ENCODE measurements around the gene SORCS2.

SORCS2 gene

DNA sequence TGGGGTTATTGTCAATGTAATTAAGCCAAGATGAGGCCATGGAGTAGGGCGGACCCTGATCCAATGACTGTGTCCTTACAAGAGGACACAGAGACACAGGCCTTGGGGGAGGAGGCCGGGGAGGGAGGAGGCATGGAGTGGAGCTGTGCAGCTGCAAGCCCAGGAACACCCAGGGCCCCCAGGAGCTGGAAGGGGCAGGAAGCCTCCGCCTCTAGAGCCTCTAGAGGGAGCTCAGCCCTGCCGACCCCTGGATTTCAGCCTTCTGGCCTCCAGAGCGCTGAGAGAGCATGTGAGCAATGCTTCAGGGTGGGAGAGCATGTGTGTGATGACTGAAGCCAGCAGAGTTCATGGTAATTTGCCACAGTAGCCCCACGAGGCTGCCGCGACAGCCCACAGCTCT lies 512.7 kb downstream of the SORCS2 start:
- no peak for DNase-seq

GRCh38 chr4:7705593-7705992 lies 513.3 kb downstream of the SORCS2 start:
- DNase-seq: no peak

DNA sequence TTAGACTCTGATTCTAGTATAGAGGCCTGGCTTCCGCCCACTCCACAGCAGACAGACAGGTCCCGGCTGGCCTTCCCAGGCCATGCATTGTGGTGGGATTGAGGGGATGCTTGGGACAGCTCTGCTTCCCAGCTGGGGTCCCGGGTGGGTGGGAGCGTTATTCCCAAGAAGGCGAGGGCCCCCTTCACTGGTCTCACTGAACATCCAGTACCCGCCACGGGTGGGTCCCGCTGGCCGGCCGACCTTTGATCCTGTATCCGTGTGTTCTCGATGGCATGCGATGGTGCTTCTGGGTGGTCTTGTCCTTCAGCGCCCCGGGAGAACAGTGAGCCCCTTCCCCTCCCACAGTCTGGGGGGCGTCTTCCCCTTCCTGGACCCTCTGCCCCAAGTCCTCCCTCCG lies 515.9 kb downstream of the SORCS2 start:
- no peak for DNase-seq

DNA sequence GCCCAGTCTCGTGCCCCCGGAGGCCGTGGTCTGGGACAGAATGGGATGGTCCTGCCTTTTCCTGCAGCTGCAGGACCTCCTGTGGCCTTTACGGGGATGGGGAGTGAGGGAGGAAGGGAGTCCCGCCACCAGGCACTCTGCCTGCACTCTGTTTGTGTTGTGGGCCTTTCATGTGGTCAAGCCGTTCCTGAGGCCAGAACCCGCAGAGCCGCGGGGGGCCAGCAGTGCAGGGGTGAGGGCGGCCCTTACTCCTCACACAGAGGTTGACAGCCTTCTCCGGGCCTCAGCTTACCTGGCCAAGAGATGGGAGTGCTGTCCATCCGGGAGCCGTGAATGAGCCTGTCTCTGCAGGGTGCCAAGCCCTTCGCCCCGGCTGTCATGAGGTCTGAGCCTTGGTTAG lies 516.6 kb downstream of the SORCS2 start:
- no peak for DNase-seq

GRCh38 chr4:7709431-7709830 lies 517.1 kb downstream of the SORCS2 start:
- DNase-seq: no peak

DNA sequence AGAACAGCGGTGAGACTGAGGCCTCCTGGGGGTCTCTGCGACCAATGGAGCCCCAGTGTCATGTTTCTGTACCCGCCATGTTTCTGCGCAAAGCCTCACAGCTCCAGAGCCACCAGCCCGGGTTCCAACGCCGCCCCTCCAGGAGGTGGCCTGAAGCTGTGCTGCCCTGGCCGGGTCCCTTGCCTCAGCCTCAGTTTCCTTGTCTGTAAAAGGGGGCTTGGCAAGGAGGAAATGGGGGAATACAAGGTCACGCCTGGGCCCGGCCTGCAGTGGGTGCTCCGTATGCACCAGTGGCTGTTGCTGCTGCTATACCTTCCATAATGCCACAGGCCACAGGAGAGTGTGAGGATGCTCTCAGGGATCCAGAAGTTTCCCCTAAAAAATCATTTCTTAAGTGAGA lies 517.8 kb downstream of the SORCS2 start:
- DNase-seq: no peak

GRCh38 chr4:7710576-7711306 lies 518.4 kb downstream of the SORCS2 start:
- DNase-seq: no peak

GRCh38 chr4:7711307-7711963 lies 519.1 kb downstream of the SORCS2 start:
- DNase-seq: no peak

GRCh38 chr4:7712021-7712671 lies 519.8 kb downstream of the SORCS2 start:
- DNase-seq: no peak

DNA sequence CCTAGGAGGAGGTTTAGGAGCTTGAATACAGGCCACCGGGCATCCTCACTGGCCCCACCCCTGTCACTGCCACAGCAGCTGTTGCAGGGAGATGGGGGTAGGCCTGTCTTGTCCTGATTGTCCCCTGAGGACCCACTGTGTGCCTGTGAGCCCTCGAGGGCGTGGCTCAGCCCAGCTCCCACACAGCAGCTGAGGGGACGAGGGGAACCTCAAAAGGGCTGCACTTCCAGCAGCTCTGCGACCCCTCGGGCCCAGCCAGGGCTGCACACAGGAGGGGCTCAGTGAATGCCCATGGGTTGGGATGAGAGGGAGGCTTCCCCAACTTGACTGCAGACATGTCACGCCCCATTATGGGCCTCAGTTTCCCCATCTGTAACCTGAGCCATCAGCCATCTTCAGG lies 521.4 kb downstream of the SORCS2 start:
- no peak for DNase-seq

DNA sequence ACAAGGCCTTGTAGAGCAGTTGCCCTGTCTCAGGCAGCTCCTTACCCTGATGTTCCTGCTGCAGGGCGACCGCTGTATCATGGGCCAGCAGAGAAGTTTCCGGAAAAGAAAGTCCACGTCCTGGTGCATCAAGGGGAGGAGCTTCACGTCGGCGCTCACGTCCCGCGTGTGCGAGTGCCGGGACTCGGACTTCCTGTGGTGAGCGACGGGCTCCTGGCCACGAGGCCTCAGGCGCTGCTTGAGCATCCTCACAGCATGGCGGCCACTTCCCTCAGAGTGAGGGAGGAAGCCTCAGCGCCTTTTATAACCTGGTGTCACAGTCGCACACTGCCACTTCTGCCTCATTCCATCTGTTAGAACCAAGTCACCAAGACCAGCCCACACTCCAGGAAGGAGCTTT lies 521.8 kb downstream of the SORCS2 start:
- no peak for DNase-seq

DNA sequence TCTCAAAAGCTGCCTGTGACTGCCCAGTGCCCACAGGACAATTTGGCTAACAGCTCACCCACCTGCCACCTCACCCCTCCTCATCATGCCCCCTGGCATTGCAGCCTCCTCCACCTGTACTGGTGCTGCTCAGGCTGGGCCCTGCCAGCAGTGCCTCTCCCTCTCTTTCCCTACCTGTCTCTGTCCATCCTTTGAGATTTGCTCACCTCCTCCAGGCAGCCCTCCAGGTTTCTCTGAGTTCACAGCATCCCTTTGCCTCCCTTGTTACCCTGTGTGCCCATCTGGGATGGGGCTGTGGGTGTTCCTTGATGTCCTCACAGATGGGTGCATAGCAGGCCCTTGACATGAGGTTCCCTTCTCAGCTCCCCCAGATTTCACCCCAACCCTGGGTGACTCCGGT lies 522.4 kb downstream of the SORCS2 start:
- no peak for DNase-seq

DNA sequence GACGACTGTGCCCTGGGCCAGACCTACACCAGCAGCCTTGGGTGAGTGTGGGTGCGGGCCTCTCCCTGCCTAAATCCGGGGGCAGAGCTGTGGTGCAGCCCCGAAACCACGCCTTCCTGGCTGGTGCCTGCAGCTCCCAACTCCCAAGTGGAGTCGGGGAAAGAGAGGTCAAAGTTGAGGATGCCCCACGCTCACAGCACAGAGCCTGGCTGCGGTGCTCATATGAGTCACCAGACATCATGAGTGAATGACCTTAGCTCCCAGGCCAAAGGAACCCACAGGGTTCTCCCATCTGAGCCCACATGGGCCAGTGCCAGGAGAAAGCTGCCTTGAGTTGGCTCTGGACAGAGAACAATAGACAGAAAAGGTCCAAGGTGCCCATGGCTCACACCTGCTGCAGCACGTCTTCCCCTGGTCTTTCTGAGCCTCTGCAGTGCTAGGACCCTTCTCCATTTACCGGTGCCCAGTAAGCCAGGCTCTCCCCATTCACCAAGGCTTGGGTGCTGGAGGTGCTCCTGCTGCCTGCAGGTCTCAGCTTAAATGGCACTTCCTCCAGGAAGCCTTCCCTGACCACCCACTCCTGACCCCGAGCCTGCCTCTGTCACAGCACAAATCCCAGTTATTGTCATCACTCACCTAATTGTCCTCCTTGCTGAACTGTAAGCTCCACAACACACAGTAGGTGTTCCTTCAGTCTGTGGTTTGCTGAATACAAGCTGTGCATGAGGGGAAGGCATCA lies 523.1 kb downstream of the SORCS2 start:
- DNase-seq: no peak

DNA sequence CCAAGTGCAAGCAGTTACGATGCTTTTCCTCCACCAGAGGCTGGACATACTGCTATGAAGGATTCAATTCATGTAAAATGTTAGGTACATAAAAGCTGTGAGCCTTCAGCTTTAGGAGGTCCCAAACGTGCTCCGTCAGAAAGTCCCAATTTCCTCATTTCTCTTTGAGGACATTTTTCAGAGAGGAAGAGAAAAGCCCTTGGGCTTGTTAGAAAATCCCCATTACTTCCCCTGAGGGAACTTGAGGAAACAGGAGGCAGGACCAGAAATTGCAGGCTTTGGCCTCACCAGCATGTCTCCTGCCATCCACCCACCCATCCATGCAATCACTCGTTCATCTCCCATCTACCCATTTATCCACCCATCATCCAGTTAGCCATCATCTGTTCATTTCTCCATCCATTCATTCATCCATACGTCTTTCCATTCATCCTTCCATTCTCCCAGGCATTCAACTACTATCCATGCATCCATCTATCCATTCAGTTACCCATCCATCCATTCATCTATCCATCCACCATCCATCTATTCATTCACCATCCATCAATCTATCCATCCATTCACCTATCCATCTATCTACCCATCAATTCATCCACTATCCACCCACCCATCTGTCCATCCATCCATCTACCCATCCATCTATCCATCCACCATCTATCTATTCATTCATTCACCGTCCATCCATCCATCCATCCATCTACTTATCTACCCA lies 523.8 kb downstream of the SORCS2 start:
- DNase-seq: no peak

DNA sequence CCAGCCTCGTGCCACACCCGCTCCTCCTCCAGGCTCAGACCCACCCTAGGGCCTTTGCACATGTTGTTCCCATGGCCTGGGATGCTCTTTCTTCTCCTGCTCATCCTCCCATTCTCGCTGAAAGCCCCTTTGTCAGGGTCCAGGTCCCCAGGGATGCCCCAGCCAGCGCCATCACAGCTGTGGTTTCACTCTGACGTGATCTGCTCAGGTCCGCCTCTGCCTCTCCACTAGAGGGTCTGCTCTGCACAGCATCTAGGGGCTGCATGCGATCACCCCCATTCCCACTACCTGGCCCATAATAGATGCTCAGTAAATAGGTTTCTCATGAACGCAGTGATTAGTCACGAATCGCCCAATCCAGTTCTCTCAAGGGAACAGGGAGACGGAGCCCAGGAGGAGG lies 524.8 kb downstream of the SORCS2 start:
- no peak for DNase-seq

DNA sequence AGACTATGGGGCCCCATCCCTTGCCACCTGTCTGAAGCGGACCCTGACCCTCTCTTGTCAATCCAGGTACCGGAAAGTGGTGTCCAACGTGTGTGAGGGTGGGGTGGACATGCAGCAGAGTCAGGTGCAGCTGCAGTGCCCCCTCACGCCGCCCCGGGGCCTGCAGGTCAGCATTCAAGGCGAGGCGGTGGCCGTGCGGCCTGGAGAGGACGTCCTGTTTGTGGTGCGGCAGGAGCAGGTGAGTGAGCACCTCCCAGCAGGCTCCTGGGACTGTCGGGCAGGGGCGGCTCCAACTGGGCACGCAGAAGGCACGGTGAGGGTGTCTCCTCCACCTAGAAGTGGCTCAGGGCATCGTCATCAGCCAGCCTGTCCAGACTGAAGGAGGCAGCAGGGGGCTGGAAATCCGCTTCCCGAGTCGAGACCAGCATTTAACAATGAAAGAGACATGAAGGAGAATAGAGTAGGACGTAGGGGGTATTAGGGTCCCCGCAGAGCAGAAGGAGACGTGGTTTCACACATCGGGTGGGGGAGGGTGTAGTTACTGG lies 525.7 kb downstream of the SORCS2 start:
- DNase-seq: no peak

DNA sequence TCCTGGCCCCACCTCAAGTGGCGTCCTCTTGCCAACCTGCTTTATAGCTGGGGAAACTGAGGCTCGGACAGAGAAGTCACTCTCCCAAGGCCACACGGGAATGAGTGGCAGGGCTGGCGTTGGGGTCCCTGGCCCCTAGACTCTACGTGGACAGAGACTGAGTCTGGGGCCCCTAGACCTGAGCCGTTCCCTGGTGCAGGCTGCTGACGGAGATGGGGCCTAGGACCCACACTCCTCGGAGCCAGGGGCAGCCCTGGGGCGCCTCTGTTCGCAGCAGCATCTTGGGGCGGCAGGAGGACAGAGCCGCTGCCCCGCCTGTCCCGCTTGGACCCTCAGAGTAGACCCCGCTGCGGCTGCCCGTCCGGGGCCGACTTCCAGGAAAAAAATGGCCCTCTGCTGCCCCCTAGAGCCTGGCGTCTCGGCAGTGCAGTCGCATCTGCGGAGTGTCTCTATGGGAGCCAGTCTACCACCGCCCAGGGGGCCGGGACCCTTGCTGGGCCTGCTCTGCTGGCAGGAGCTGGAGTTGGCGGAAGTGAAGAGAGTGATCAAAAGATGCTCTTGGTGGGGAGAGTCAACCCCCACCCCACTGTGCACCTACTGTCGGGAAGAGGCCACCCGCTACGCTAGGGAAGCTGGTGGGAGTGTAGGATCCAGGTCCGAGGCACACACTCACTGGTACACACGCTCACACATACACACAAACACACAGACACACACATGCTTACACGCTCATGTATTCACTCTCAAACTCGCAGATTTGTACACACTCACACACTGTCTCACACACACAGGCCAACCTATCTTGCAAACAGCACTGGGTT lies 527.2 kb downstream of the SORCS2 start:
- DNase-seq: no peak

DNA sequence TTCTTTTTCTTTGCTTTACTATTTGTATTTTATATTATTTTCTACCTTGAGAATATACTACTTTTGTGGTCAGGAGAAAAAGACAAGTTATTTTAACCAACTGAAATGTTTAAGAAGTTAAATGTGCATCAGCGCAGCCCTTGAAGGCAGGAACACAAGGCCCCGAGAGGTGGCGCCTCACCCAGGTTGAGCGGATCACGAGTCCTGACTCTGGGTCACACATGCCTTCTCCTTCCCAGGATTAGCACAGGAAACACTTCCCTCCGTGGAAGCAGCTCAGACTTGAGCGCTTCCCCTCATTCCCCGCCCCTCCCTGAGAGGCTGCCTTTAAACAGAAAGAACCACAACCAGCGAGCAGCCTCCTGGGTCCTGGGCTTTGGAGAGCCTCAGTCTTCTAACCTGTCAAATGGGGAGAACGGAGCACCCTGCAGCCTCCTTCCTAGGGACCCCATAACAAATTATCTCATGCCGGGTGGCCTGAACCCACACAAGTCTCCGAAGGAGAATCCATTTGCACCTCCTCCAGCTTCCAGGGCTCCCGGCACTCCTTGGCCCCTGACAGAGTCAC lies 529.7 kb downstream of the SORCS2 start:
- DNase-seq: no peak

- DNase-seq: no peak
Measured at GRCh38 chr4:7722766-7723387, 530.5 kb downstream of the SORCS2 start.

GRCh38 chr4:7723625-7724024 lies 531.3 kb downstream of the SORCS2 start:
- DNase-seq: no peak

DNA sequence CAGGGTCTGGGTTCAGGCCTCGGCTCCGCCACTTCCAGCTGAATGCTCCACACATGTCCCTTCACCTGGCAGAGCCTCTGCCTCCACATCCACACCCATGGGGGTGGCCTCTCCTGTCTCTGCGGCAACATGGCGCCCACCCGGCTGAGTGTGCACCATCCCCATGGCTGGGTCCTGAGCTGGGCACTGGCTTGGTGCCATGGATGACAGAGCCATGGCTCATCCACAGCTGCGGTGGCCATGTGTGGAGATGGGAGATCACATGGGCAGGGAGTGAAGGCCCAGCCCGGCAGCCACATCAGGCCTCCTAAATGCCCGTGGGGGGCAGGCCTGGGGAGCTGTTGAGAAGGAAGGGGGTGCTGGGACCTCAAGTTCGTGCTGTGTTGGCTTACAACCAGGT lies 533.6 kb downstream of the SORCS2 start:
- no peak for DNase-seq

Data from GDM1 (cell line).